Progenitor cell of endocrine pancreas (in vitro differentiated cells): ENCODE data around the gene RPL22L1. TPM values are rescaled to one million over a fixed set of nuclear protein-coding genes. Genes with fewer than 3 reads are reported as not detected.
"Not testable (repeated sequence)": the region's sequence is repeated elsewhere in the genome, so short reads cannot be mapped to it uniquely, and the experiment has no call there.

ENCODE experiments used
- DNase-seq: peaks from one replicate; pipeline ENCODE4 v3.0.0; 2021; ENCODE audit warnings: low spot score; ENCODE audit not compliant: unreplicated experiment
- H3K27ac Mint-ChIP-seq: 2 replicates; pipeline ENCODE4 v1.8.0; 2021; ENCODE audit warnings: mild to moderate bottlenecking, moderate library complexity, mixed read lengths
- H3K27me3 Mint-ChIP-seq: 2 replicates; pipeline ENCODE4 v1.8.0; 2021; ENCODE audit warnings: mixed read lengths
- H3K36me3 Mint-ChIP-seq: 2 replicates; pipeline ENCODE4 v1.8.0; 2022; ENCODE audit warnings: mixed read lengths; ENCODE audit not compliant: insufficient read depth
- H3K4me1 Mint-ChIP-seq: 2 replicates; pipeline ENCODE4 v1.8.0; 2021; ENCODE audit warnings: low read depth, mixed read lengths
- H3K4me3 Mint-ChIP-seq: 2 replicates; pipeline ENCODE4 v1.8.0; 2021; ENCODE audit warnings: low read depth, mild to moderate bottlenecking, moderate library complexity, mixed read lengths
- H3K9me3 Mint-ChIP-seq: 2 replicates; pipeline ENCODE4 v1.8.0; 2021; ENCODE audit warnings: low read depth, mixed read lengths
- total RNA-seq: library from RNA; stranded (reverse); gene quantifications from 2 replicates; pipeline ENCODE4 v1.2.1, GENCODE V29; 2021
- TF ChIP-seq, protein P1 (sequence below): fragments of 200-600 bp; sonication (generic); IDR thresholded peaks from one replicate; pipeline ENCODE4 v1.5.0; 2021; ENCODE audit warnings: antibody characterized with exemption, mild to moderate bottlenecking; ENCODE audit not compliant: unreplicated experiment

Gene RPL22L1
- total RNA-seq, 1 donor from 2014 or later, result 53.8 TPM

DNA sequence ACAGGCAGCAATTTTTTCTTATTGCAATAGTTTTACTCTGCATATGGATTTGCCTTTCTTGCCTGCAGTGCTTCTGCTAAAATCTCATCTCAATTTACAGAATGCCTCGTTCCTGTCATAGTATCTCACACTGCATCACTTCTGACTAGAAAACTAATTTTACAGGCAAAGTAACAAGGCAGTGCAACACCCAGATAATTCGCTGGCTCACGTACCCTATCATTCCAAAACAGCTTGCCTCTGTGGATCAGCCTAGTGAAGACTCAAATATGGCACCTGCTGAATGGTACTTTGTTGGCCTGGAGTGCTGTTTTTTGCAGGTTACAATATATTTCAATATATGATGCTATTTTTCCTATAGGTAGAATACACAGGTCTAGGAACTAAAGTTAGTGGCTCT lies 33.1 kb upstream of the RPL22L1 start:
- Mint-ChIP-seq H3K27me3 (peaks cover 22% of the 10 kb centered on the region), H3K36me3 (peaks cover 2% of the 10 kb centered on the region), H3K27ac (no peak overlapping the region), H3K4me3 (no peak overlapping the region), H3K4me1 (peaks cover 3% of the 10 kb centered on the region), H3K9me3 (no peaks in the 10 kb centered on the region)
- DNase-seq, result no peak
- TF ChIP-seq, protein P1, sequence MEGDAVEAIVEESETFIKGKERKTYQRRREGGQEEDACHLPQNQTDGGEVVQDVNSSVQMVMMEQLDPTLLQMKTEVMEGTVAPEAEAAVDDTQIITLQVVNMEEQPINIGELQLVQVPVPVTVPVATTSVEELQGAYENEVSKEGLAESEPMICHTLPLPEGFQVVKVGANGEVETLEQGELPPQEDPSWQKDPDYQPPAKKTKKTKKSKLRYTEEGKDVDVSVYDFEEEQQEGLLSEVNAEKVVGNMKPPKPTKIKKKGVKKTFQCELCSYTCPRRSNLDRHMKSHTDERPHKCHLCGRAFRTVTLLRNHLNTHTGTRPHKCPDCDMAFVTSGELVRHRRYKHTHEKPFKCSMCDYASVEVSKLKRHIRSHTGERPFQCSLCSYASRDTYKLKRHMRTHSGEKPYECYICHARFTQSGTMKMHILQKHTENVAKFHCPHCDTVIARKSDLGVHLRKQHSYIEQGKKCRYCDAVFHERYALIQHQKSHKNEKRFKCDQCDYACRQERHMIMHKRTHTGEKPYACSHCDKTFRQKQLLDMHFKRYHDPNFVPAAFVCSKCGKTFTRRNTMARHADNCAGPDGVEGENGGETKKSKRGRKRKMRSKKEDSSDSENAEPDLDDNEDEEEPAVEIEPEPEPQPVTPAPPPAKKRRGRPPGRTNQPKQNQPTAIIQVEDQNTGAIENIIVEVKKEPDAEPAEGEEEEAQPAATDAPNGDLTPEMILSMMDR, result no peak

DNA sequence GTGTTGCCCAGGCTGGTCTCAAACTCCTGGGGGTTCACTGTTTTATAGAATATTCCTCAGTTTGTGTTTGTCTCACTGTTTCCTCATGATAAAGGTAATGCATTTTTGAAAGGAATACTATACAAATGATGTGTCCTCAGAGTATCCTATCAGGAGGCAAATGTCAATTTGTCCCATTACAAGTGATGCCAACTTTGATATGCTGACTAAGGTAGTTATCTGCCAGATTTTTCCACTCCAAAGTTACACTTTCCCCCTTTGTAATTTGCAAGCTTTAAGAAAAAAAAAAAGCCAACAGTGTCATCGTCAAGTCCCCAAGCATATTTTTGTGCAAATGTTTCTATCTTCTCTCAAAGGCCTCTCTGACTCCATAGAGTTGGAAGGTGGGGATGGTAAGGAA lies 29.5 kb upstream of the RPL22L1 start:
- DNase-seq, result no peak
- H3K27me3 Mint-ChIP-seq, result no peaks in the 10 kb centered on the region
- H3K27ac Mint-ChIP-seq, result no peak overlapping the region
- H3K36me3 Mint-ChIP-seq, result peaks cover 7% of the 10 kb centered on the region
- TF ChIP-seq, protein P1, result no peak
- no peaks in the 10 kb centered on the region for H3K4me1 Mint-ChIP-seq
- no peak overlapping the region for H3K4me3 Mint-ChIP-seq
- peaks cover 13% of the 10 kb centered on the region for H3K9me3 Mint-ChIP-seq

DNA sequence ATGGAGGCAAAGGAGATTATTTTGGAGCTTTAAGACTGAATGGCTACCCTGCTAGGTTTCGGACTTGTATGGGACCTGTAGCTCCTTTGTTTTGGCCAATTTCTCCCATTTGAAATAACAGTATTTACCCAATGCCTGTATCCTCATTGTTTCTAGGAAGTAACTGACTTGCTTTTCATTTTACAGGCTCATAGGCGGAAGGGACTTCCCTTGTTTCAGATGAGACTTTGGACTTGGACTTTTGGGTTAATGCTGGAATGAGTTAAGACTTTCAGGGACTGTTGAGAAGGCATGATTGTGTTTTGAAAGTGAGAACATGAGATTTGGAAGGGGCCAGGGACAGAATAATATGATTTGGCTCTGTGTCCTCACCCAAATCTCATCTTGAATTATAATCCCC lies 28.0 kb upstream of the RPL22L1 start:
- H3K27me3 Mint-ChIP-seq, result no peaks in the 10 kb centered on the region
- no peak overlapping the region for H3K27ac Mint-ChIP-seq
- H3K36me3 Mint-ChIP-seq, result peaks cover 7% of the 10 kb centered on the region
- no peak for DNase-seq
- H3K4me3 Mint-ChIP-seq, result no peak overlapping the region
- TF ChIP-seq, protein P1, result no peak
- peaks cover 13% of the 10 kb centered on the region for H3K9me3 Mint-ChIP-seq
- no peaks in the 10 kb centered on the region for H3K4me1 Mint-ChIP-seq

DNA sequence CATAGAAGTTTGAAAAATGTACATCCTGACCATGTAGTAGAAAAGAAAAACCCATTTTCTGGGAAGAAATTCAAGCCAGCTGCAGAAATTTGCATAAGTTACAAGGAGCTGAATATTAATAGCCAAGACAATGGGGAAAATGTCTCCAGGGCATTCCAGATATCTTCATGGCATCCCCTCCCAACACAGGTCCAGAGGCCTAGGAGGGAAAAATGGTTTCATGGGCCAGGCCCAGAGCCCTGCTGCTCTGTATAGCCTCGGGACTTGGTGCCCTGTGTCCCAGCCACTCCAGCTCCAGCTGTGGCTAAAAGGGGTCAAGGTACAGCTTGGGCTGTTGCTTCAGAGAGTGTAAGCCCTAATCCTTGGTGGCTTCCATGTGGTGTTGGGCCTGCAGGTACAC lies 27.2 kb upstream of the RPL22L1 start:
- not testable (repeated sequence) for H3K4me3 Mint-ChIP-seq, H3K27me3 Mint-ChIP-seq, H3K4me1 Mint-ChIP-seq, H3K27ac Mint-ChIP-seq, H3K36me3 Mint-ChIP-seq, DNase-seq
- H3K9me3 Mint-ChIP-seq, result peaks cover 13% of the 10 kb centered on the region

DNA sequence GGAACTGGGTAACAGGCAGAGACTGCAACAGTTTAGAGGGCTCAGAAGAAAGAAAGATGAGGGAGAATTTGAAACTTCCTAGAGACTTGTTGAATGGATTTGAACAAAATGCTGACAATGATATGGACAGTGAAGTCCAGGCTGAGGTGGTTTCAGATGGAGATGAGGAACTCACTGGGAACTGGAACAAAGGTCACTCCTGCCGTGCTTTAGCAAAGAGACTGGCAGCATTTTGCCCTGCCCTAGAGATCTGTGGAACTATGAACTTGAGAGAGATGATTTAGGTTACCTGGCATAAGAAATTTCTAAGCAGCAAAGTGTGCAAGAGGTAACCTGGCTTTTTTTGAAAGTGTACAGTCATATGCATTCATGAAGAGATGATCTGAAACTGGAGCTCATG lies 26.8 kb upstream of the RPL22L1 start:
- Mint-ChIP-seq H3K9me3 (peaks cover 13% of the 10 kb centered on the region), H3K27ac (no peak overlapping the region), H3K4me1 (no peaks in the 10 kb centered on the region), H3K27me3 (no peaks in the 10 kb centered on the region), H3K4me3 (no peak overlapping the region), H3K36me3 (peaks cover 7% of the 10 kb centered on the region)
- no peak for DNase-seq
- TF ChIP-seq, protein P1, result no peak

DNA sequence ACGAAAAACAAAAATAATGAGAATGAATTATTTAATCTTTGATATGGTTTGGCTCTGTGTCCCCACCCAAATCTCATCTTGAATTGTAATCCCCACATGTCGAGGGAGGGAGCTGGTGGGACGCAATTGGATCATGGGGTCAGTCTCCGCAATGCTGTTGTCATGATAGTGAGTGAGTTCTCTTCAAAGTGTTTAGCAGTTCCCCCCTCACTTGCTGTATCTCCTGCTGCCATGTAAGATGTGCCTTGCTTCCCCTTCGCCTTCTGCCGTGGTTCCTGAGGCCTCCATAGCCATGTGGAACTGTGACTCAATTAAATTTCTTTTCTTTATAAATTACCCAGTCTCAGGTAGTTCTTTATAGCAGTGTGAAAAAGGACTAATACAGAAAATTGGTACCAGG lies 26.3 kb upstream of the RPL22L1 start:
- H3K9me3 Mint-ChIP-seq, result peaks cover 13% of the 10 kb centered on the region
- not testable (repeated sequence) for H3K27me3 Mint-ChIP-seq, H3K36me3 Mint-ChIP-seq, H3K4me1 Mint-ChIP-seq, H3K4me3 Mint-ChIP-seq, H3K27ac Mint-ChIP-seq, DNase-seq
